ENCODE data around the gene TIMM10. TPM values are rescaled to one million over a fixed set of nuclear protein-coding genes. Genes with fewer than 3 reads are reported as not detected.

Gene TIMM10
- total RNA-seq, 1 donor from 2014 or later: 54.5 TPM

DNA sequence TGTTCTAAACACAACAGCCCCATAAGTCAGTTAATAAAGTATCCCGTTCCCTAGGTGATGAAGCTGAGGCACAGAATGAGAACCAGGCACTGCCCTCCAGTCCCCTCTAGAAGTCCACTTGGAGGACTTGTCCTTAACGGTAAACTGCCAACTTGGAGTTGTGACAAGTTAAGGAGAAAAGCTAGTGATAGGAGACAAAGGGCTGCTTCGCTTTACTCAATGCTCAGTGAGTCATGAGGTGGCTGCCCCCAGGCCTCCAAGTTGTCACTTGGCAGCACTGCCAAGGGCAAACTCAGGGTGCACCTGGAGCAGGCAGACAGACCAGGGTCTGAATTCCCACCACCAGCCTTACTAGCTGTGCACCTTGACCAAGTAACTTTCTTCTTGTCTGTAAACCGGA lies 28.6 kb downstream of the TIMM10 start:
- no peak overlapping the region for H3K4me3 Mint-ChIP-seq (ENCODE audit: unreplicated experiment)

DNA sequence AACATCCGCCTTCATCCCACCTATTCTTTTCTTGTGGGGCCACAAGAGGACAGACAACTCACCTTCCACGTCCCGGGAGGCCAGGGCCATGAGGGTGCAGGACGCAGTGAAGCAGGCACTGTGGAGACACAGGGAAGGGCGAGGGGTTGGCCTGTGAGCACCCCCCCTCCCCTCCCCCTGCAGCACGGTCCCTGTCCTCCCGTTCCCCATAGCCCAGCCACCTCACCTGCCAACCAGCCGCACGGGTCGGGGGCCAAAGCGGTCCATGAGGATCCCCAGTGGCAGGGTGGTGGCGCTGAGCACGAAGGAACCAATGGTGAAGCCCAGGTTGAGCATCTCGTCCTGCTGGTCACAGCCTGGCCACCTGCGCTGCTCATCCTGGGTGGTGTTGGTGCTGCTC lies 29.6 kb downstream of the TIMM10 start:
- Mint-ChIP-seq H3K27ac (ENCODE audit: unreplicated experiment) (no peak overlapping the region), H3K4me3 (ENCODE audit: unreplicated experiment) (no peak overlapping the region), H3K9me3 (ENCODE audit: unreplicated experiment) (no peaks in the 10 kb centered on the region), H3K4me1 (ENCODE audit: unreplicated experiment) (peaks cover 12% of the 10 kb centered on the region), H3K36me3 (ENCODE audit: unreplicated experiment) (peaks cover 2% of the 10 kb centered on the region), H3K27me3 (ENCODE audit: unreplicated experiment) (no peaks in the 10 kb centered on the region)
- TF ChIP-seq, protein P1, sequence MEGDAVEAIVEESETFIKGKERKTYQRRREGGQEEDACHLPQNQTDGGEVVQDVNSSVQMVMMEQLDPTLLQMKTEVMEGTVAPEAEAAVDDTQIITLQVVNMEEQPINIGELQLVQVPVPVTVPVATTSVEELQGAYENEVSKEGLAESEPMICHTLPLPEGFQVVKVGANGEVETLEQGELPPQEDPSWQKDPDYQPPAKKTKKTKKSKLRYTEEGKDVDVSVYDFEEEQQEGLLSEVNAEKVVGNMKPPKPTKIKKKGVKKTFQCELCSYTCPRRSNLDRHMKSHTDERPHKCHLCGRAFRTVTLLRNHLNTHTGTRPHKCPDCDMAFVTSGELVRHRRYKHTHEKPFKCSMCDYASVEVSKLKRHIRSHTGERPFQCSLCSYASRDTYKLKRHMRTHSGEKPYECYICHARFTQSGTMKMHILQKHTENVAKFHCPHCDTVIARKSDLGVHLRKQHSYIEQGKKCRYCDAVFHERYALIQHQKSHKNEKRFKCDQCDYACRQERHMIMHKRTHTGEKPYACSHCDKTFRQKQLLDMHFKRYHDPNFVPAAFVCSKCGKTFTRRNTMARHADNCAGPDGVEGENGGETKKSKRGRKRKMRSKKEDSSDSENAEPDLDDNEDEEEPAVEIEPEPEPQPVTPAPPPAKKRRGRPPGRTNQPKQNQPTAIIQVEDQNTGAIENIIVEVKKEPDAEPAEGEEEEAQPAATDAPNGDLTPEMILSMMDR (IDR thresholded peaks at IDR 0.05): no peak
- DNase-seq (ENCODE audit: extremely low spot score, unreplicated experiment): no peak

More for the DNA sequence above, 28.6 kb downstream of the TIMM10 start:
- no peak for DNase-seq (ENCODE audit: extremely low spot score, unreplicated experiment)
- Mint-ChIP-seq H3K36me3 (ENCODE audit: unreplicated experiment) (peaks cover 2% of the 10 kb centered on the region), H3K27me3 (ENCODE audit: unreplicated experiment) (no peaks in the 10 kb centered on the region), H3K4me1 (ENCODE audit: unreplicated experiment) (peaks cover 12% of the 10 kb centered on the region), H3K27ac (ENCODE audit: unreplicated experiment) (no peak overlapping the region), H3K9me3 (ENCODE audit: unreplicated experiment) (no peaks in the 10 kb centered on the region)
- TF ChIP-seq, protein P1 (IDR thresholded peaks at IDR 0.05): no peak

DNA sequence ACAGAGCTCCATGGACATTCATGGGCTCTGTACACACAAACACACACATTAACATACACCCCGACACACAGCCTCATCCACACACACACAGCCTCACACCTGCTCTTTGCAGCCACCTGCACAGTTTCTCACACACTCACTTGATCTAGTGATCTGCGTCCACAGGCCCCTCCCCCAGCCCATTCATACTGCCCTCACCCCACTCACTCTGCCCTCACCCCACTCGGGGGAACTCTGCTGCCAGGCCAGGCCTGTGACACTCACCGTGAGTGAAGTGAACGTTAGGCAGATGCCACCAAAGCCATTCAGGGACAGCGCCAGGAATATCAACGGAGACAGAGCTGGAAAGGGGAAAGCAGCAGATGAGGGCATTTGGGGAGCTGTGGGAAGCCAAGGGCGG lies 30.0 kb downstream of the TIMM10 start:
- no peak overlapping the region for H3K4me3 Mint-ChIP-seq (ENCODE audit: unreplicated experiment)
- TF ChIP-seq, protein P1 (IDR thresholded peaks at IDR 0.05): no peak
- H3K36me3 Mint-ChIP-seq (ENCODE audit: unreplicated experiment): peaks cover 2% of the 10 kb centered on the region

DNA sequence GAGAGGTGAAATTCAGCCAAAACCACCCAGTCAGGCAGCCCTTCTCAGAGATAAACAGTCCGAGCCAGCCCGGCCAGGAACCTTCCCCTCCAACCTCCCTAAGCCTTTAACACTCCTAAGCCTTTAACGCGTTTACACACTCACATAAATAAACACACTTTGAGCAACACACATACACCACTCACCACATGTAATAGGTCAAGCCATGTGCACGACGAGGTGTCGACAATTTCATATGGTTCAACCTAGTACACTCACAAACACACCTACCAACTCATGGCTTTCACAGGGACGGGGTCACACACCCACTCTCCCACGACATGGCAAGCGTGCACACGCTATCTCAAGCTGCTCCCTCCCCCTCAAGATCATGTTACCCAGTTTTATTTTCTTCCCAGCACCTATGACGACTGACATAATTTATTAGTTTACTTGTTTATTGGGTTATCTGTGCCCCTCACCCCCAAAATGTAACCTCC lies 30.5 kb downstream of the TIMM10 start:
- TF ChIP-seq, protein P1 (IDR thresholded peaks at IDR 0.05): no peak
- Mint-ChIP-seq H3K4me3 (ENCODE audit: unreplicated experiment) (peak overlapping the region; percentile 57), H3K4me1 (ENCODE audit: unreplicated experiment) (peaks cover 12% of the 10 kb centered on the region), H3K9me3 (ENCODE audit: unreplicated experiment) (no peaks in the 10 kb centered on the region), H3K27me3 (ENCODE audit: unreplicated experiment) (no peaks in the 10 kb centered on the region), H3K36me3 (ENCODE audit: unreplicated experiment) (peaks cover 2% of the 10 kb centered on the region), H3K27ac (ENCODE audit: unreplicated experiment) (peak overlapping the region; percentile 74)
- DNase-seq (ENCODE audit: extremely low spot score, unreplicated experiment): no peak

More for the DNA sequence above, 30.0 kb downstream of the TIMM10 start:
- Mint-ChIP-seq H3K9me3 (ENCODE audit: unreplicated experiment) (no peaks in the 10 kb centered on the region), H3K4me1 (ENCODE audit: unreplicated experiment) (peaks cover 12% of the 10 kb centered on the region), H3K27ac (ENCODE audit: unreplicated experiment) (peak overlapping the region; percentile 74), H3K27me3 (ENCODE audit: unreplicated experiment) (no peaks in the 10 kb centered on the region)
- no peak for DNase-seq (ENCODE audit: extremely low spot score, unreplicated experiment)

DNA sequence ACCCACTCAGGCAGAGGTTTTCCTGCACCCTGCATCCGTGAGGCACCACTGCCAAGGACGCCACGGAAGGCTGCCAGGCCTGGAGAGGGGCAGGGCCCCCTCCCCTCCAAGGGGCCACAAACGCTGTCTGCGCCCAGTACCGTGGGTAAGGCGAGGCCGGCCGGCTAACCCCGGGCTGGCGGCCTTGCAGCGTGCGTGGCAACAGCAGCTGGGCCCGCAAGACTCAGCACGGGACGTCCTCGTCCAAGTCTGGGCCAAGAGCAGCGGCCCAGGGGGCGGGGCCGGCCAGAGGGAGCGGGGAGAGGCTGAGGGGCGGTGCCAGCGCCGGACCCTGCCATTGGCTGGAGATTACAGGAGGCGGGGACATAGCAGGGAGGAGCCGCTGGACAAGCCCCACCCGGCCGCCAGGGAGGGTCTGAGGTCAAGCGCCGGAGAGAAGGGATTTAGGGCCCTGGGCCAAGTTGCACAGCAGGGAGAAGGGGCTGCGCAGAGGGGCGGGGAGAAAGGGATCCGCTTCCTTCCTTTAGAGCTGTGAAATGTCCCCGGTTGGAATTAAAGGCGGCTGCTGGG lies 31.1 kb downstream of the TIMM10 start:
- DNase-seq (ENCODE audit: extremely low spot score, unreplicated experiment): peak; percentile 96
- H3K36me3 Mint-ChIP-seq (ENCODE audit: unreplicated experiment): peaks cover 2% of the 10 kb centered on the region
- no peaks in the 10 kb centered on the region for H3K9me3 Mint-ChIP-seq (ENCODE audit: unreplicated experiment)
- no peaks in the 10 kb centered on the region for H3K27me3 Mint-ChIP-seq (ENCODE audit: unreplicated experiment)
- peak overlapping the region; percentile 74 for H3K27ac Mint-ChIP-seq (ENCODE audit: unreplicated experiment)
- peak overlapping the region; percentile 57 for H3K4me3 Mint-ChIP-seq (ENCODE audit: unreplicated experiment)
- H3K4me1 Mint-ChIP-seq (ENCODE audit: unreplicated experiment): peaks cover 12% of the 10 kb centered on the region
- TF ChIP-seq, protein P1 (IDR thresholded peaks at IDR 0.05): no peak
